HepG2 (cell line): ENCODE results near the gene ZBED5. TPM values are rescaled to one million over a fixed set of nuclear protein-coding genes. Genes with fewer than 3 reads are reported as not detected.
A peak's percentile ranks its signal among the peaks of the same experiment; 100 is the strongest.

Experiments used
- ADNP ChIP-seq: sonication (generic); formaldehyde crosslinking; IDR thresholded peaks from 2 replicates; pipeline ENCODE4 v1.4.0; 2020; ENCODE audit warnings: missing genetic modification reagents
- AHR ChIP-seq: IDR thresholded peaks from 2 replicates; pipeline ENCODE4 v1.6.1; 2018; ENCODE audit warnings: missing genetic modification reagents, missing compliant biosample characterization
- BRCA1 ChIP-seq: sonication (generic); formaldehyde crosslinking; IDR thresholded peaks from 2 replicates; pipeline ENCODE4 v1.4.0; 2020; ENCODE audit warnings: missing genetic modification reagents
- CHCHD3 ChIP-seq: sonication (generic); formaldehyde crosslinking; IDR thresholded peaks from 2 replicates; pipeline ENCODE4 v1.8.0; 2022; ENCODE audit warnings: mild to moderate bottlenecking, missing genetic modification reagents, moderate library complexity
- GMEB2 ChIP-seq: IDR thresholded peaks from 2 replicates; pipeline ENCODE4 v1.6.1; 2016; ENCODE audit warnings: missing biosample characterization, missing genetic modification reagents, low read depth
- HIC2 ChIP-seq: sonication (generic); formaldehyde crosslinking; IDR thresholded peaks from 2 replicates; pipeline ENCODE4 v1.9.0; 2022; ENCODE audit warnings: low read depth, missing genetic modification reagents
- HMGXB4 ChIP-seq, 2 experiments: sonication (generic) in 1 of 2; formaldehyde crosslinking in 1 of 2; IDR thresholded peaks; 2 replicates each; pipeline versions ENCODE4 v1.4.0 to v1.6.1; 2018 to 2020; ENCODE audit warnings: missing genetic modification reagents in 2 of 2, borderline replicate concordance in 1 of 2, low read depth in 1 of 2, mild to moderate bottlenecking in 1 of 2, missing biosample characterization in 1 of 2
- IKZF1 ChIP-seq: fragments of 450-650 bp; IDR thresholded peaks from 2 replicates; pipeline ENCODE4 v1.7.1; 2016
- MAX ChIP-seq: IDR thresholded peaks from 2 replicates; pipeline ENCODE4 v1.6.1; 2012; ENCODE audit warnings: inconsistent platforms
- MED8 ChIP-seq: sonication (generic); formaldehyde crosslinking; IDR thresholded peaks from 2 replicates; pipeline ENCODE4 v1.8.1; 2023; ENCODE audit warnings: mild to moderate bottlenecking, missing genetic modification reagents; ENCODE audit not compliant: insufficient replicate concordance
- MIXL1 ChIP-seq: IDR thresholded peaks from 2 replicates; pipeline ENCODE4 v1.6.1; 2016
- NCOA5 ChIP-seq: sonication (generic); formaldehyde crosslinking; IDR thresholded peaks from 2 replicates; pipeline ENCODE4 v1.4.0; 2020; ENCODE audit warnings: missing genetic modification reagents
- NFE2L2 ChIP-seq: fragments of 150-350 bp; IDR thresholded peaks from 2 replicates; pipeline ENCODE4 v1.6.1; 2014; ENCODE audit warnings: low read length
- PCBP1 ChIP-seq: fragments of 200-400 bp; formaldehyde crosslinking; IDR thresholded peaks from 2 replicates; pipeline ENCODE4 v1.6.1; 2017; ENCODE audit warnings: mild to moderate bottlenecking, low read depth, low read length, borderline replicate concordance
- PHF20 ChIP-seq: sonication (generic); formaldehyde crosslinking; IDR thresholded peaks from 2 replicates; pipeline ENCODE4 v1.5.0; 2020; ENCODE audit warnings: mild to moderate bottlenecking, missing genetic modification reagents
- PHF21A ChIP-seq: sonication (generic); formaldehyde crosslinking; IDR thresholded peaks from 2 replicates; pipeline ENCODE4 v1.5.0; 2020; ENCODE audit warnings: mild to moderate bottlenecking, missing genetic modification reagents
- SNRNP70 ChIP-seq: fragments of 200-400 bp; formaldehyde crosslinking; IDR thresholded peaks from 2 replicates; pipeline ENCODE4 v1.6.1; 2017; ENCODE audit warnings: mild to moderate bottlenecking, low read depth, low read length, moderate library complexity
- SPEN ChIP-seq: sonication (generic); formaldehyde crosslinking; IDR thresholded peaks from 2 replicates; pipeline ENCODE4 v1.5.1; 2020; ENCODE audit warnings: low read depth, mild to moderate bottlenecking, missing genetic modification reagents
- TCF7L2 ChIP-seq: IDR thresholded peaks from 2 replicates; pipeline ENCODE4 v1.6.1; 2011; ENCODE audit warnings: mild to moderate bottlenecking, low read depth, low read length, moderate library complexity
- ZBTB43 ChIP-seq: sonication (generic); formaldehyde crosslinking; conservative IDR thresholded peaks from 2 replicates; pipeline ENCODE4 v1.4.0; 2020; ENCODE audit warnings: missing genetic modification reagents
- ZNF530 ChIP-seq: sonication (generic); formaldehyde crosslinking; IDR thresholded peaks from 2 replicates; pipeline ENCODE4 v1.5.0; 2020; ENCODE audit warnings: low read depth, mild to moderate bottlenecking, missing genetic modification reagents
- ZNF546 ChIP-seq: sonication (generic); formaldehyde crosslinking; conservative IDR thresholded peaks from 2 replicates; pipeline ENCODE4 v1.8.1; 2023; ENCODE audit warnings: mild to moderate bottlenecking, missing genetic modification reagents
- ZNF589 ChIP-seq: sonication (generic); formaldehyde crosslinking; conservative IDR thresholded peaks from 2 replicates; pipeline ENCODE4 v1.8.0; 2022; ENCODE audit warnings: mild to moderate bottlenecking, moderate library complexity, missing genetic modification reagents
- ZNF616 ChIP-seq: sonication (generic); formaldehyde crosslinking; IDR thresholded peaks from 2 replicates; pipeline ENCODE4 v1.5.0; 2020; ENCODE audit warnings: low read depth, mild to moderate bottlenecking, missing genetic modification reagents
- ZNF776 ChIP-seq: sonication (generic); formaldehyde crosslinking; IDR thresholded peaks from 2 replicates; pipeline ENCODE4 v1.4.0; 2020; ENCODE audit warnings: mild to moderate bottlenecking, missing genetic modification reagents
- polyA plus RNA-seq, 8 experiments: library from polyadenylated mRNA; depleted of rRNA in 3 of 8; stranded (reverse) in 7 of 8; unstranded in 1 of 8; fragments of >200 nt; fragmentation: Illumina TruSeq in 4 of 8; extraction: Trizol in 4 of 8; gene quantifications; 2 replicates each; pipeline versions ENCODE4 v1.2.1 to v1.2.3, GENCODE V29; 2011 to 2016; ENCODE audit warnings: low read depth in 4 of 8, missing spikeins in 1 of 8, mixed read lengths in 1 of 8; ENCODE audit not compliant: insufficient read depth in 1 of 8
- total RNA-seq, 5 experiments: library from RNA; depleted of rRNA; stranded (reverse); fragments of >200 nt; fragmentation: Illumina TruSeq; extraction: Trizol; gene quantifications; 2 replicates each; pipeline ENCODE4 v1.2.3, GENCODE V29; 2016; ENCODE audit warnings: low read depth in 1 of 5

Gene ZBED5
- total and polyA plus RNA-seq, 2 of the 13 experiments (the other 11 are each of a cell fraction or from before 2014, with no cell fraction given) = 18.2 to 38.6 TPM

GRCh38 chr11:10857709-10858438, at the start of gene ZBED5 (continued):
- TF ChIP-seq HMGXB4 (CRISPR knock-in tag; IDR thresholded peaks at IDR 0.05; ENCODE audit: borderline replicate concordance in 1 of 2, low read depth in 1 of 2) (peak; percentile 44 to 81; a peak in 3 of 4 replicates), GMEB2 (CRISPR knock-in tag) (no peak), TCF7L2 (no peak), ADNP (CRISPR knock-in tag) (peak; percentile 33; the same call in 1 of the 2 replicates), IKZF1 (no peak), NCOA5 (CRISPR knock-in tag) (0 out of 2 replicates have a peak, but pooled peaks have one; percentile 63), ZBTB43 (CRISPR knock-in tag) (no peak), SNRNP70 (no peak), HIC2 (CRISPR knock-in tag) (no peak), ZNF776 (CRISPR knock-in tag) (no peak), AHR (CRISPR knock-in tag) (no peak), BRCA1 (CRISPR knock-in tag) (peak; percentile 11; the same call in 1 of the 2 replicates), NFE2L2 (no peak; the same call in 1 of the 2 replicates), PHF20 (CRISPR knock-in tag) (peak; percentile 52), CHCHD3 (no peak), ZNF530 (CRISPR knock-in tag) (no peak), MIXL1 (CRISPR knock-in tag) (no peak), SPEN (CRISPR knock-in tag) (peak; percentile 40; the same call in 1 of the 2 replicates), ZNF589 (CRISPR knock-in tag) (no peak), ZNF616 (no peak), MAX (peak; percentile 60), PCBP1 (peak; percentile 82), MED8 (peak; percentile 46), ZNF546 (CRISPR knock-in tag) (no peak), PHF21A (CRISPR knock-in tag) (peak; percentile 89)
